ENCODE results near the gene JUNB. TPM values are rescaled to one million over a fixed set of nuclear protein-coding genes. Genes with fewer than 3 reads are reported as not detected.

JUNB gene
- total and polyA plus RNA-seq, 2 of the 4 experiments (the other 2 are of a cell fraction) = 20.8 to 109 TPM

DNA sequence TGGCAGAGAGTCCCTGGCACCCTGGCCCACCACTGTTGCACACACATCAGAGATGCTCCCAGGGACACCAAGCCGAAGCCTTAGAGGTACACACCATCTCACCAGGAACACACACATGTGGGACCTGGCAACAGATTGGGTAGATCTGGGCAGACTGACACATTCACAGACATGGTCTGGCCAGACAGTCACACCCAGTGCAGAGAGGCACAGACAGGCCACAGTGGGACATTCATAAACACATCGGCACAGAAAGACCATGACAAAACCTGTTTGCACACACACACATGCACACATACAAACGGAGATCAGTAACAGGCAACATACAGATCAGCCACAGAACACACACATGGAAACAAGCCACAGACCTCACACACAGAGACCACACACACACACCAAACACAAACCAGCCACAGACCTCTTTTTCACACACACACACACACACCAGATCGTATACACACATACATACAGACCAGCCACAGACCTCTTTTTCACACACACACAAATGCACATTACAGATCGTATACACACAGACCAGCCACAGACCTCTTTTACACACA, 6.3 kb upstream of the JUNB start:
- Histone ChIP-seq H3K27me3 (ENCODE audit: control insufficient read depth, insufficient read depth, low read length) (no peaks in the 10 kb centered on the region), H4K20me1 (ENCODE audit: insufficient read depth, low read length) (peaks cover 3% of the 10 kb centered on the region; the same call in 1 of the 2 replicates), H3K18ac (ENCODE audit: low read depth, low read length) (peak overlapping the region; percentile 1; the same call in 1 of the 2 replicates), H2BK20ac (ENCODE audit: low read depth, low read length) (peak overlapping the region; percentile 62), H3K4me1 (ENCODE audit: control insufficient read depth, insufficient read depth, low read length) (peaks cover 46% of the 10 kb centered on the region), H3K4me3 (ENCODE audit: insufficient read depth, low read depth, low read length) (no peak overlapping the region), H2AK9ac (replicated peaks; ENCODE audit: low read depth, low read length, poor library complexity) (peak overlapping the region; percentile 81), H4K91ac (ENCODE audit: insufficient read depth, low read depth, low read length) (peak overlapping the region; percentile 40), H4K8ac (ENCODE audit: low read depth in 2 of 2, low read length in 2 of 2) (peak overlapping the region; percentile 3 to 79; a peak in 3 of 4 replicates), H2AFZ (replicated peaks; ENCODE audit: low read length, poor library complexity) (peak overlapping the region; percentile 86), H3K9me1 (ENCODE audit: insufficient read depth, low read length) (peaks cover 25% of the 10 kb centered on the region), H3K4me2 (ENCODE audit: low read depth, low read length) (no peak overlapping the region), H2BK120ac (ENCODE audit: low read depth, low read length) (peak overlapping the region; percentile 88), H2BK15ac (ENCODE audit: low read depth, low read length) (peak overlapping the region; percentile 22; the same call in 2 of the 3 replicates), H3K36me3 (ENCODE audit: control insufficient read depth, insufficient read depth, low read length) (no peaks in the 10 kb centered on the region), H3K14ac (replicated peaks; ENCODE audit: low read depth, low read length) (peak overlapping the region; percentile 45; the same call in 1 of the 2 replicates), H3K27ac (ENCODE audit: insufficient read depth, low read length) (peak overlapping the region; percentile 13; the same call in 1 of the 2 replicates), H2BK5ac (ENCODE audit: low read depth, low read length, poor library complexity, severe bottlenecking) (peak overlapping the region; percentile 95), H2AK5ac (ENCODE audit: low read depth, low read length) (peak overlapping the region; percentile 97), H4K5ac (ENCODE audit: low read depth, low read length) (peak overlapping the region; percentile 77; the same call in 1 of the 2 replicates), H3K9ac (ENCODE audit: low read depth, low read length) (no peak overlapping the region), H3K79me1 (ENCODE audit: low read depth in 1 of 2, low read length in 2 of 2) (peaks cover 0 to 32% of the 10 kb centered on the region in 2 experiments; a peak in 2 of 4 replicates), H3K4ac (ENCODE audit: low read depth, low read length) (peak overlapping the region; percentile 80), H3K56ac (ENCODE audit: extremely low read depth, insufficient read depth, low read length) (no peak overlapping the region), H3K9me3 (ENCODE audit: control insufficient read depth, insufficient read depth, low read length) (no peaks in the 10 kb centered on the region), H3K23ac (ENCODE audit: low read depth, low read length) (peak overlapping the region; percentile 48)
- dilution Hi-C loops (cut with HindIII; ENCODE audit: low sequenced_read_pairs, unreplicated experiment) = no loop called here
- WGBS, 2 experiments (ENCODE audit: extremely low coverage in 2 of 2, insufficient read length in 1 of 2) = 39% methylated on average over 5 of the region's 5 CpGs; no CpG with 5 or more reads in 1 of the 2 experiments
- intact Hi-C loops (cut with micrococcal nuclease) = no loop called here
- DNase-seq = peak; percentile 26
- CTCF ChIA-PET = no interaction called here
- BruUV-seq (replicated peaks) = no TSS peak
- in situ Hi-C loops (cut with MboI; ENCODE audit: low sequenced_read_pairs) = loop anchor here (25.0 kb wide), 1 partner anchor 1052 kb away; no protein-coding TSS in a partner anchor
- POLR2A ChIA-PET (ENCODE audit: unreplicated experiment) = no interaction called here
- ATAC-seq (ENCODE audit: low read depth) = no peak
- no peak for TF ChIP-seq RFX5 (IDR thresholded peaks at IDR 0.05; ENCODE audit: low read depth, low read length)
- no peak for TF ChIP-seq BHLHE40 (IDR thresholded peaks at IDR 0.05; ENCODE audit: low read depth, low read length)
- TF ChIP-seq MAZ (IDR thresholded peaks at IDR 0.05; ENCODE audit: borderline replicate concordance, low read depth, low read length) = no peak
- TF ChIP-seq RAD21 (IDR thresholded peaks at IDR 0.05; ENCODE audit: low read length) = no peak
- no peak for TF ChIP-seq CHD1 (IDR thresholded peaks at IDR 0.05; ENCODE audit: low read depth, low read length)
- no peak for TF ChIP-seq MAFK (IDR thresholded peaks at IDR 0.05; ENCODE audit: low read depth, low read length)
- no peak for TF ChIP-seq NFE2L2 (IDR thresholded peaks at IDR 0.05; ENCODE audit: low read depth, low read length)
- no peak for TF ChIP-seq USF2 (IDR thresholded peaks at IDR 0.05; ENCODE audit: low read depth, low read length)
- TF ChIP-seq, protein P1, sequence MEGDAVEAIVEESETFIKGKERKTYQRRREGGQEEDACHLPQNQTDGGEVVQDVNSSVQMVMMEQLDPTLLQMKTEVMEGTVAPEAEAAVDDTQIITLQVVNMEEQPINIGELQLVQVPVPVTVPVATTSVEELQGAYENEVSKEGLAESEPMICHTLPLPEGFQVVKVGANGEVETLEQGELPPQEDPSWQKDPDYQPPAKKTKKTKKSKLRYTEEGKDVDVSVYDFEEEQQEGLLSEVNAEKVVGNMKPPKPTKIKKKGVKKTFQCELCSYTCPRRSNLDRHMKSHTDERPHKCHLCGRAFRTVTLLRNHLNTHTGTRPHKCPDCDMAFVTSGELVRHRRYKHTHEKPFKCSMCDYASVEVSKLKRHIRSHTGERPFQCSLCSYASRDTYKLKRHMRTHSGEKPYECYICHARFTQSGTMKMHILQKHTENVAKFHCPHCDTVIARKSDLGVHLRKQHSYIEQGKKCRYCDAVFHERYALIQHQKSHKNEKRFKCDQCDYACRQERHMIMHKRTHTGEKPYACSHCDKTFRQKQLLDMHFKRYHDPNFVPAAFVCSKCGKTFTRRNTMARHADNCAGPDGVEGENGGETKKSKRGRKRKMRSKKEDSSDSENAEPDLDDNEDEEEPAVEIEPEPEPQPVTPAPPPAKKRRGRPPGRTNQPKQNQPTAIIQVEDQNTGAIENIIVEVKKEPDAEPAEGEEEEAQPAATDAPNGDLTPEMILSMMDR (conservative IDR thresholded peaks at IDR 0.05; ENCODE audit: low read depth, low read length) = no peak
- no peak for TF ChIP-seq SMC3 (IDR thresholded peaks at IDR 0.05; ENCODE audit: low read depth, low read length)
- TF ChIP-seq POLR2A (IDR thresholded peaks at IDR 0.05; ENCODE audit: low read depth, low read length) = no peak
- no peak for TF ChIP-seq CEBPB (IDR thresholded peaks at IDR 0.05; ENCODE audit: low read depth, low read length)
- TF ChIP-seq ELK1 (IDR thresholded peaks at IDR 0.05; ENCODE audit: borderline replicate concordance, low read depth, low read length) = no peak
- TF ChIP-seq RCOR1 (IDR thresholded peaks at IDR 0.05; ENCODE audit: insufficient replicate concordance, low read length) = no peak
- no peak for TF ChIP-seq FOS (IDR thresholded peaks at IDR 0.05; ENCODE audit: low read depth, low read length)

Data from IMR-90 (cell line).